DOHH2 (cell line): Measurements from ENCODE around the gene PPP4R1.

Source experiments
- CTCF ChIP-seq: fragments of 200-600 bp; sonication (generic); IDR thresholded peaks from one replicate; pipeline ENCODE4 v1.5.1; 2014; ENCODE audit warnings: antibody characterized with exemption, mild to moderate bottlenecking, low read depth, low read length; ENCODE audit not compliant: poor library complexity, severe bottlenecking
- EZH2phosphoT487 ChIP-seq: fragments of 200-600 bp; sonication (generic); IDR thresholded peaks from 2 replicates; pipeline ENCODE4 v1.6.1; 2017; ENCODE audit warnings: borderline replicate concordance, mild to moderate bottlenecking, antibody characterized with exemption, low read length, moderate library complexity, mixed read lengths

GRCh38 chr18:9604348-9604747 lies 10.0 kb downstream of the PPP4R1 start:
- TF ChIP-seq CTCF = no peak
- TF ChIP-seq EZH2phosphoT487 = no peak
